Raji (cell line): ENCODE data around the gene PRR15L.

Experiments used
- POLR2A ChIP-seq: IDR thresholded peaks from 2 replicates; pipeline ENCODE4 v1.6.1; 2011; ENCODE audit warnings: low read depth, low read length, control low read depth; ENCODE audit not compliant: insufficient read depth

The PRR15L gene

GRCh38 chr17:47993031-47993564 lies 35.4 kb upstream of the PRR15L start:
- TF ChIP-seq POLR2A: no peak

- no peak for TF ChIP-seq POLR2A
These were observed 34.5 kb upstream of the PRR15L start for GRCh38 chr17:47992216-47992615.

- no peak for TF ChIP-seq POLR2A
These were observed 33.5 kb upstream of the PRR15L start for GRCh38 chr17:47990962-47991731.

GRCh38 chr17:47989700-47990099 lies 32.0 kb upstream of the PRR15L start:
- TF ChIP-seq POLR2A: no peak

GRCh38 chr17:47989159-47989558 lies 31.5 kb upstream of the PRR15L start:
- no peak for TF ChIP-seq POLR2A

- TF ChIP-seq POLR2A: no peak
These were observed 29.7 kb upstream of the PRR15L start for GRCh38 chr17:47987240-47987835.

- TF ChIP-seq POLR2A: no peak
These were observed 28.8 kb upstream of the PRR15L start for GRCh38 chr17:47986520-47986919.

GRCh38 chr17:47983492-47984223 lies 26.0 kb upstream of the PRR15L start:
- TF ChIP-seq POLR2A: no peak

GRCh38 chr17:47982645-47983390 lies 25.1 kb upstream of the PRR15L start:
- TF ChIP-seq POLR2A: no peak

- no peak for TF ChIP-seq POLR2A
These were observed 24.5 kb upstream of the PRR15L start for GRCh38 chr17:47982091-47982617.

- no peak for TF ChIP-seq POLR2A
These were observed 23.8 kb upstream of the PRR15L start for GRCh38 chr17:47981462-47981861.

- no peak for TF ChIP-seq POLR2A
These were observed 22.9 kb upstream of the PRR15L start for GRCh38 chr17:47980541-47980940.

- TF ChIP-seq POLR2A: no peak
These were observed 20.6 kb upstream of the PRR15L start for GRCh38 chr17:47978324-47978723.

- no peak for TF ChIP-seq POLR2A
These were observed 18.1 kb upstream of the PRR15L start for GRCh38 chr17:47975823-47976205.

- no peak for TF ChIP-seq POLR2A
These were observed 17.6 kb upstream of the PRR15L start for GRCh38 chr17:47975189-47975822.

GRCh38 chr17:47973541-47973940 lies 15.9 kb upstream of the PRR15L start:
- TF ChIP-seq POLR2A: no peak
